Activated naive CD4-positive, alpha-beta T cell (primary cell): ENCODE results near the gene CNTN4.

Experiments used
- DNase-seq, 4 experiments: peaks; one replicate each; lab custom pipeline; 2025; lab: John Stamatoyannopoulos, UW

CNTN4 gene

GRCh38 chr3:3101660-3102458 lies 1003.2 kb downstream of the CNTN4 start:
- DNase-seq, result no peak

GRCh38 chr3:3102751-3103150 lies 1004.1 kb downstream of the CNTN4 start:
- DNase-seq, result no peak

GRCh38 chr3:3105246-3105645 lies 1006.6 kb downstream of the CNTN4 start:
- no peak for DNase-seq

GRCh38 chr3:3105815-3106214 lies 1007.1 kb downstream of the CNTN4 start:
- no peak for DNase-seq

GRCh38 chr3:3107181-3107580 lies 1008.5 kb downstream of the CNTN4 start:
- no peak for DNase-seq
